ENCODE measurements around the gene DND1.
"Not testable (repeated sequence)": the region's sequence is repeated elsewhere in the genome, so short reads cannot be mapped to it uniquely, and the experiment has no call there.

The DND1 gene

GRCh38 chr5:140671472-140672125 is 1.8 kb downstream of the DND1 start:
- FAIRE-seq = no peak

GRCh38 chr5:140671035-140671434 is 2.3 kb downstream of the DND1 start:
- not testable (repeated sequence) for FAIRE-seq

- peak; percentile 9 for FAIRE-seq
Observed at GRCh38 chr5:140664359-140665119, 8.8 kb downstream of the DND1 start, which contains the start of gene WDR55. WDR55 (plus strand) TSS chr5:140664904; CDS start chr5:140664913, 9 bp downstream.

GRCh38 chr5:140664030-140664358 is 9.4 kb downstream of the DND1 start:
- FAIRE-seq = no peak

- not testable (repeated sequence) for FAIRE-seq
Observed at GRCh38 chr5:140660371-140660770, 13.0 kb downstream of the DND1 start.

GRCh38 chr5:140658870-140659269 is 14.5 kb downstream of the DND1 start:
- FAIRE-seq = no peak

GRCh38 chr5:140647042-140647419 is 26.3 kb downstream of the DND1 start:
- no peak for FAIRE-seq

GRCh38 chr5:140642718-140643117 is 30.7 kb downstream of the DND1 start:
- FAIRE-seq = no peak

- FAIRE-seq = no peak
Observed at GRCh38 chr5:140641716-140642115, 31.7 kb downstream of the DND1 start.

- FAIRE-seq = no peak
Observed at GRCh38 chr5:140639148-140639981, 34.0 kb downstream of the DND1 start, which contains the start of gene TMCO6. TMCO6 (plus strand) TSS chr5:140639451; CDS start chr5:140639528, 77 bp downstream.

- not testable (repeated sequence) for FAIRE-seq
Observed at GRCh38 chr5:140638898-140639147, 34.6 kb downstream of the DND1 start.

GRCh38 chr5:140637371-140638100 is 35.8 kb downstream of the DND1 start:
- no peak for FAIRE-seq

- no peak for FAIRE-seq
Observed at GRCh38 chr5:140635291-140636257, 37.8 kb downstream of the DND1 start.

- FAIRE-seq = no peak
Observed at GRCh38 chr5:140634103-140634502, 39.3 kb downstream of the DND1 start.

GRCh38 chr5:140633501-140633900 is 39.9 kb downstream of the DND1 start:
- FAIRE-seq = no peak

- no peak for FAIRE-seq
Observed at GRCh38 chr5:140633021-140633471, 40.3 kb downstream of the DND1 start, which contains the start of gene CD14. CD14 (minus strand) TSS chr5:140633175; CDS start chr5:140633071, 104 bp downstream.

- FAIRE-seq = no peak
Observed at GRCh38 chr5:140632366-140633020, 40.9 kb downstream of the DND1 start.

- no peak for FAIRE-seq
Observed at GRCh38 chr5:140631831-140632365, 41.5 kb downstream of the DND1 start.

- no peak for FAIRE-seq
Observed at GRCh38 chr5:140631036-140631417, 42.3 kb downstream of the DND1 start.

- no peak for FAIRE-seq
Observed at GRCh38 chr5:140630292-140631035, 42.9 kb downstream of the DND1 start.
